Omental fat pad (tissue), 4 donors: Measurements from ENCODE around the gene ZNF213. TPM values are rescaled to one million over a fixed set of nuclear protein-coding genes. Genes with fewer than 3 reads are reported as not detected.

Experiments used
- ATAC-seq: fragments of 150-250 bp; one replicate; pipeline ENCODE4 v1.9.1; 2016; ENCODE audit warnings: mild to moderate bottlenecking, moderate library complexity; ENCODE audit not compliant: low FRiP score
- DNase-seq: peaks from one replicate; pipeline ENCODE4 v3.0.0-alpha.2; 2019; ENCODE audit warnings: low spot score
- CTCF ChIP-seq, 3 donors: fragments of 450-650 bp; IDR thresholded peaks; one replicate each; pipeline ENCODE4 v1.5.1; 2016 to 2017; ENCODE audit warnings: antibody characterized with exemption in 3 of 3, mild to moderate bottlenecking in 3 of 3, moderate library complexity in 2 of 3
- total RNA-seq, 4 donors: library from RNA; depleted of rRNA; stranded (reverse); fragments of >200 nt; gene quantifications; one replicate each; pipeline ENCODE4 v1.1.0, GENCODE V29; 2016

The ZNF213 gene
- total RNA-seq, 4 donors from 2014 or later = 1.8 to 4.1 (median 3.6) TPM

DNA sequence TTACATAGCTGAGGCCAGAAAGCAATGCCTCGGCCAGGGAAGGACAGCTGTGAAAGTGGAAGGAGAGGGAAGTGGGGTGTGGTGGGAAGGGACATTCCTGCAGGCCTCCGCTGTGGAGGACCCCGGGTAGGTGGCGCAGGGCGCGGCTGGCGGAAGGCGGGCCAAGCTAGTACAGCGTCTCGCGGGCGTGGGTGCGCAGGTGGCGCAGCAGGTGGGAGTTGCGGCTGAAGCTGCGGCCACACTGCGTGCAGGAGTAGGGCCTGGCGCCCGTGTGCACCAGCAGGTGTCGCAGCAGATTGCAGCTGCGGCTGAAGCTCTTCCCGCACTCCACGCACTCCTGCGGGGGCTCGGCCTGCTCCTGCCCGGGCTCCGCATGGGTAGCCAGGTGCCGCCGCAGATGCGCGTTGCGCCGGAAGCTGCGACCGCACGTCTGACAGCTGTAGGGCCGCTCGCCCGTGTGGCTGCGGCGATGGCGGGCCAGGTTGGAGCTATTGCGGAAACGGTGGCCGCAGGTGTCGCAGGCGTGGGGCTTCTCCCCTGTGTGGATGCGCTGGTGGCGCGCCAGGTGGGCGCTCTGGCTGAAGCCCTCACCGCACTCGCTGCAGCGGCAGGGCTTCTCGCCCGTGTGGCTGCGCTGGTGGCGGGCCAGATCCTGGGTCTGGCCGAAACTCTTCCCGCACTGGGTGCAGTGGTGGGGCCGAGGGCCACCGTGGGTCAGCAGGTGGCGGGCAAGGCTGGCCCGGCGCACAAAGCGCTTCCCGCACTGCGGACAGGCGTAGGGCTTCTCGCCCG is 45.7 kb upstream of the ZNF213 start:
- TF ChIP-seq CTCF (IDR thresholded peaks at IDR 0.05) = no peak
- ATAC-seq (no peak), DNase-seq (no peak)

GRCh38 chr16:3089717-3090592 is 44.9 kb upstream of the ZNF213 start:
- ATAC-seq (no peak), DNase-seq (no peak)
- TF ChIP-seq CTCF (IDR thresholded peaks at IDR 0.05) = no peak

GRCh38 chr16:3091551-3091950 is 43.3 kb upstream of the ZNF213 start:
- TF ChIP-seq CTCF (IDR thresholded peaks at IDR 0.05) = no peak
- no peak for ATAC-seq

GRCh38 chr16:3092501-3092941 is 42.3 kb upstream of the ZNF213 start:
- no peak for TF ChIP-seq CTCF (IDR thresholded peaks at IDR 0.05)
- DNase-seq (no peak), ATAC-seq (no peak)

More at GRCh38 chr16:3091551-3091950, 43.3 kb upstream of the ZNF213 start:
- DNase-seq = no peak

GRCh38 chr16:3094289-3095027 is 40.4 kb upstream of the ZNF213 start:
- ATAC-seq (no peak), DNase-seq (no peak)
- TF ChIP-seq CTCF (IDR thresholded peaks at IDR 0.05) = no peak

- no peak for ATAC-seq
- DNase-seq = no peak
- TF ChIP-seq CTCF (IDR thresholded peaks at IDR 0.05) = no peak
Measured at GRCh38 chr16:3095869-3096268, 39.0 kb upstream of the ZNF213 start.
